Measurements from ENCODE around the gene ENPP3.
"Not testable (repeated sequence)": the region's sequence is repeated elsewhere in the genome, so short reads cannot be mapped to it uniquely, and the experiment has no call there.

Gene ENPP3

GRCh38 chr6:131741688-131742393, 104.7 kb downstream of the ENPP3 start:
- no peak for DNase-seq

GRCh38 chr6:131744432-131745287, 107.6 kb downstream of the ENPP3 start:
- no peak for DNase-seq

GRCh38 chr6:131745476-131745875, 108.4 kb downstream of the ENPP3 start:
- no peak for DNase-seq

- DNase-seq: no peak
Observed at GRCh38 chr6:131747821-131748353, 110.8 kb downstream of the ENPP3 start.

- no peak for DNase-seq
Observed at GRCh38 chr6:131749023-131749422, 111.9 kb downstream of the ENPP3 start.

DNA sequence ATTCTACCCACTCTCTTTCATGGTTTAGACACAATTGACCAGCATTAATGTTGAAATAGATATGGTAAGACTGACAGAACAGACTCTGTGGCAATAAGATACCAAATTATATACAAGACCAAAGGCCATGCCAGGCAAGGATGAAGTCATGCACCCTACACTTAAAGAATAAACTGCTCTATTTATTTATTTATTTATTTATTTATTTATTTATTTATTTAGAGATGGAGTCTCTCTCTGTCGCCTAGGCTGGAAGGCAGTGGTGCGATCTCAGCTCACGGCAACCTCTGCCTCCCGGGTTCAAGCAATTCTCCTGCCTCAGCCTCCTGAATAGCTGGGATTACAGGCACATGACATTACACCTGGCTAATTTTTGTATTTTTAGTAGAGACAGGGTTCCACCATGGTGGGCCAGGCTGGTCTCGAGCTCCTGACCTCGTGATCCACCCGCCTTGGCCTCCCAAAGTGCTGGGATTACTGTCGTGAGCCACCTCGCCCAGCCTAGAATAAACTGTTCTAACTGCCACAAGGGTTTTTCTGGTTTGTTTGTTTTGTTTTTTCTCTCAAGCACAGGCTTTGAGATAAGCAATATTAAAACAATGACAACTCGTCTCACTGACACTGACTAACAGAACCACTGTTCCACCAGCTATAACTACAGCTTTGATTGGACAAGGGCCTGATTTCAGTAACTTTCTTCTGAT, 114.1 kb downstream of the ENPP3 start:
- DNase-seq: not testable (repeated sequence)

- DNase-seq: no peak
Observed at GRCh38 chr6:131754088-131754487, 117.0 kb downstream of the ENPP3 start.

GRCh38 chr6:131754715-131755567, 117.8 kb downstream of the ENPP3 start:
- no peak for DNase-seq

DNA sequence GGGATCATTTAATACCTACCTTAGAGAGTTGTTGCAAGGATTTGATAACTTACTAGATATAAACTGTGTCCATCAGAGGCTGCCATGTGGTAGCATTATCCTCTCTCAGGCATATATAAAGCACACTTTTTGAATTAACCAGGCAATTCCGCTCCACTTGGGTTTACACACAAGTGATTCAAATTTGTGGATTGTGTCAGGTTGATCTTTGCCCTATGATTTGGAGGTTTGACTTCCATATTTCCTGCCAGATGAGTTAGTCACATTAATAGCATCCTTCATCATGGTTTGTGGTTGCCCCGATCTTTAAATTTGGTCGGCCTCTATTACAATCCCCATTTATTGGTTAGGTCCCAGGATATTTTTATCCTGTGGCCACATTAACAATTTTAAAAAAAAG, 118.5 kb downstream of the ENPP3 start:
- DNase-seq: no peak

DNA sequence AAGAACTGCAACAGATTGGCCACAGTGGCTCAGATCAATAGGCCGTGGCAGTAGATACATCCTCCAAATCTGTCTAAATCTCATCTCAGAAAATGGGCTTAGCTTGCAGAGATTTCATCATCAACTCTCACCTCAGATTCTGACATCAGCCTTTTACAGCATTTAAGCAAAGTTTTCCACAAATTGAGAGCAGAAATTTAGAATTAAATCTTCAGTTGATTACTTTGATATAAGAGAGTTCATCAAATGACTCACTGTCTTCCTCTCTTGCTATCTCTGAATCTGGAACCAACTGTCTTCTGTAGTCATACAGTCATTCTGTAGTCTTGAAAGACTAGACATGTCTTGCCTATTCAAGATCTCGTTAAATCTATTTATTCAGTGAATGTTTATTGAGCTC, 118.9 kb downstream of the ENPP3 start:
- no peak for DNase-seq

GRCh38 chr6:131758920-131759319, 121.8 kb downstream of the ENPP3 start:
- DNase-seq: no peak

GRCh38 chr6:131761060-131761761, 124.1 kb downstream of the ENPP3 start:
- DNase-seq: no peak

DNA sequence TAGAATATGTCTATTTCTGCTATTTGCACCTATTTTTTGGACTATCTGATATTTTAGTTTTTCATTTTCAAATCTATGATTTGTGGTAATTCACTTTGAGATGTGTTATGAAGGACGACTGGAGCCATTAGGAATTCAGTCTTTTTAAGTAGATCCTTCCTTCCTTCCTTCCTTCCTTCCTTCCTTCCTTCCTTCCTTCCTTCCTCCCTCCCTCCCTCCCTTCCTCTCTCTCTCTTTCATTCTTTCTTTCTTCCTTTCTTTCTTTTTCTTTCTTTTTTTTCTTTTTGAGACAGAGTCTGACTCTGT, 124.6 kb downstream of the ENPP3 start:
- no peak for DNase-seq

DNA sequence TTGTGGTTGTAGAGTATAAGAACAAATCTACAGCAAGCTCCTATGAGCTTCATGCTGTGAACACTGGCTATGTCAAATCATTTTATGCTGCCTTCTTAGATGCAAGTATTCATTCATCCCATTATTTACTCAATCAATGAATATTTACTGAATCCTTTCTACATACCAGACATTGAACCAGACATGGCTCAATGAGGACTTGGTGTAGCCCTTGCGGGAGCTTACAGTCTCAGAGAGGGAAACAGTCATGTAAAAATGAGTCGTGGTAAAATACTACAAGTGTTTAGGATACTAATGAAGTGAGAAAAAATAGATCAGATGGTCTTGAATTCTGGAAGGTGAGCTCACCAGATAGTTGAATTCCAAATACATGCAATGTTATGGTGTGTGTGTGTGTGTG, 125.9 kb downstream of the ENPP3 start:
- no peak for DNase-seq

- DNase-seq: no peak
Observed at GRCh38 chr6:131763749-131764148, 126.6 kb downstream of the ENPP3 start.

- no peak for DNase-seq
Observed at GRCh38 chr6:131764350-131764749, 127.2 kb downstream of the ENPP3 start.

- peak; percentile 41 for DNase-seq
Observed at GRCh38 chr6:131765081-131765803, 128.1 kb downstream of the ENPP3 start.

GRCh38 chr6:131765804-131766135, 128.7 kb downstream of the ENPP3 start:
- peak; percentile 70 for DNase-seq

GRCh38 chr6:131766631-131767030, 129.5 kb downstream of the ENPP3 start:
- DNase-seq: no peak

GRCh38 chr6:131768964-131769363, 131.9 kb downstream of the ENPP3 start:
- DNase-seq: no peak

- no peak for DNase-seq
Observed at GRCh38 chr6:131769385-131770141, 132.5 kb downstream of the ENPP3 start.
